Adrenal gland (tissue), 5 donors: ENCODE data around the gene LOXHD1.

Experiments
- CTCF ChIP-seq, 6 experiments: fragments of 450-650 bp in 4 of 6; fragments of 200-600 bp in 2 of 6; sonication (generic) in 1 of 6; IDR thresholded peaks; 1 replicate in 5 of 6; 2 replicates in 1 of 6; pipeline versions ENCODE4 v1.5.1 to v1.8.0; 2016 to 2021; ENCODE audit warnings: antibody characterized with exemption in 6 of 6, mild to moderate bottlenecking in 2 of 6, moderate library complexity in 1 of 6
- POLR2A ChIP-seq, 2 donors: fragments of 450-650 bp; IDR thresholded peaks; one replicate each; pipeline ENCODE4 v1.6.1; 2017; ENCODE audit warnings: antibody characterized with exemption in 2 of 2, mild to moderate bottlenecking in 2 of 2, moderate library complexity in 1 of 2
- donor health status: DM: no; HTN: no; CAD: no.

- TF ChIP-seq CTCF (IDR thresholded peaks at IDR 0.05) (no peak), POLR2A (IDR thresholded peaks at IDR 0.05) (no peak)
These were observed 174.2 kb downstream of the LOXHD1 start for GRCh38 chr18:46482831-46483230.
